Ramos (cell line): ENCODE results near the gene STYXL1.

ENCODE experiments used
- in situ Hi-C: fragments of 300-500 bp; cut with MboI; formaldehyde crosslinking; loops from one replicate; pipeline ENCODE4 v1.14.3; 2022; ENCODE audit warnings: low sequenced_read_pairs; ENCODE audit not compliant: unreplicated experiment

STYXL1 gene

DNA sequence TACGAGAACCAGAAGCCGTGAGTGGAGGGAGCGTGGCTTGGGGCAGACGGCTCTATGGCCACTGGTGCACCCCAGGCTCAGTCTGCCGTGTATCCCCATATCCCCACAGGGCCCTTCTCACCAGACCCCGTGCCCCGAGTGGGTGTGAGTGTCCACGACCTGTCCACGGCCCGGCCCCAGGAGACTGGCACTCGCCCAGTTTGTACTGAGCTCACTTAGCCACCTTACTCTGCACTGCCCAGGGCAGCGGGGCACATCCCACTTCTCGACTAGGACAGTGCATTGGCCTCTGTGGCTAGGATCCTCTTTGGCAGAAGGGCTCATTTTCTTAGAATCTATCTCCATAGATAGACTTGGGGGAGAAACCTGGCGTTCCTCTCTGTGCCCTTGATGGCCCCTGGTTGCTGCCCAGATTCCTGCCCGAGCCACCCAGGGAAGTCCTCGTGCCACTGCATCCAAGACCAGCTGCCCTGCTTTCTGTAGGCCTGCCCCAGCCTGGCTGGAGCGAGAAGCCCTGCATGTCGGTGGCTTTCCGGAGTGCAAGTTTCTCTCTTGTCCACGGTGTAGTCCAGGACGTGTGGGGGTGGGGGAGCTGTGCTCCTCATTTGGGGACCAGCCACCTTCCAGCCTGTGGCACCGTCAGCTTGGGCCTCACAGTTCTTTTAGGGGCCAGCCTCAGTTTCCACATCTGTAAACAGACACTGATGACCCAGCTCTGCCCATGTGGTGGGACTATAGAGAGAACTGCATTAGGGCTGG is 65.3 kb downstream of the STYXL1 start:
- in situ Hi-C loops: no loop called here

DNA sequence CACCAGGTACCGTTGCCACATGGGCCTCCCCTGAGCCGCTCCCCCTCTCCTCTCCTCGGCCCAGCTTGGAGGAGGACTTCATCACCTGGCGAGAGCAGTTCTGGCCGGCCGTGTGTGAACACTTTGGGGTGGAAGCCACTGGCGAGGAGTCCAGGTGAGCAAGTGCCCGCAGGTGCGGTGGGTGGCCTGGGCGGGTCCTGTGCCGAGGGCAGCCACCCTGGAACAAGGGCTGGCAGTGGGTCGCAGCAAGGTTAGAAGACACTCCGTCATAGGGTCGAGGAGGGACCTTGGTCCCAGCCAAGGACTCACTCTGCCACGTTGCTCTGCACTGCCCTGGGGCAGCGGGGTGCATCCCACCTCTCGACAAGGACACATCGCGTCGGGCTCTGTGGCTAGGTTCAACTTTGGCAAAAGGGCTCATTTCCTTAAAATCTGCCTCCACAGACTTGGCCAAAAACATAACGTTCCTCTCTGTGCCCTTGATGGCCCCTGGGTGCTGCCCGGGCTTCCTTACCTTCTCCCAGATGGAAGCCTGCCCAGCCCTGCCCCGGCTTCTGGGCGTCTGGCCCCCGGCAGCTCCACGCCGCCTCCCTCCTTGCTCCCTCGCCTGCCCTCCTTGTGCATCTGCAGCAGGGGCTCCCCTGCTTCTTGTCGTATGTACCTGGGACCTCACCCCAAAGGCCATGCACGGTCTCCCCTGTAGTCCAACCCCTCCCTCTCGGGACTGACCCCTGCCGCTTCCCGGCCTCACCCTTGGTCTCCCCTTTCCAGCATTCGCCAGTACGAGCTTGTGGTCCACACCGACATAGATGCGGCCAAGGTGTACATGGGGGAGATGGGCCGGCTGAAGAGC is 66.1 kb downstream of the STYXL1 start:
- in situ Hi-C loops: no loop called here

DNA sequence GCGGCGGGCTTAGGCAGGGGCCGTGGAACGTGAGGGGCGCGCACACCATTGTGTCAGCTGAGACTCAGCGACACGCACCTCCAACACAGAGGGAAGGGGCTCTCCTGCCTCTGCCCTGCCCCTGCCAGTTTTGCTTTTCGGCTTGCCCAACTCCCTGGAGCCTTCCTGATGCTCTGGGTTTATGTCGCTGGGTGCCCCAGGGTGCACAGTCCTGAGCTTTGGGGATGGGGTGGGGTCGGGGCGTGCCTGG is 66.7 kb downstream of the STYXL1 start:
- in situ Hi-C loops: no loop called here

DNA sequence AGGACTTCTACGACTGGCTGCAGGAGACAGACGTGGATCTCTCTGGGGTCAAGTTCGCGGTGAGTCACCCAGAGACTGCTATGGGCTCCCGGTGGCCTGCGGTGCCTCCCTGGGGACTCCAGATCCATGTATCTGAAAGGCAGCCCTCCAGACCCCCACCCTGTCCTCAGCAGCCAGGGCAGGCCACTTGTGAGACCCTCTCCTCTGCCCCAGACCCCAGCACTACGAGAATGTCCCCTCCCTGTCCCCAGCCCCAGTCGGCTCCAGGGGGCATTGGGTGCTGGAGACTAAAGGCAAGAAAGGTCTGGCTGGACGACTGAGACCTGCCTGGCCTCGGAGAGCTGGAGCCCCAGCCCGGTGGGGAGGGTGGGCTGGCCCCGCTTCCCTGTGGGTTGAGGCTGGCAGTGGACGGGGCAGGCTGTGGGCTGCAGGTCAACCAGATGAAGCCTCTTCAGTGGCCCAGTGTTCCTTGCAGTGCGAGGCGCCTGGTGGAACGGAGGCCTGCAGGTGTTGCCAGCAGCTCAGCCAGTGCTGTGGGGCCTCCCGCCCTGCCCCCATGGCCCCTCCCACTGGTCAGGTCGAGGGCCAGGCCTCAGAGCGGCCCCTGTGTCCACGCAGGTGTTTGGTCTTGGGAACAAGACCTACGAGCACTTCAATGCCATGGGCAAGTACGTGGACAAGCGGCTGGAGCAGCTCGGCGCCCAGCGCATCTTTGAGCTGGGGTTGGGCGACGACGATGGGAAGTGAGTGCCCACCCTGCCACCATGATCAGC is 67.2 kb downstream of the STYXL1 start:
- in situ Hi-C loops: no loop called here

DNA sequence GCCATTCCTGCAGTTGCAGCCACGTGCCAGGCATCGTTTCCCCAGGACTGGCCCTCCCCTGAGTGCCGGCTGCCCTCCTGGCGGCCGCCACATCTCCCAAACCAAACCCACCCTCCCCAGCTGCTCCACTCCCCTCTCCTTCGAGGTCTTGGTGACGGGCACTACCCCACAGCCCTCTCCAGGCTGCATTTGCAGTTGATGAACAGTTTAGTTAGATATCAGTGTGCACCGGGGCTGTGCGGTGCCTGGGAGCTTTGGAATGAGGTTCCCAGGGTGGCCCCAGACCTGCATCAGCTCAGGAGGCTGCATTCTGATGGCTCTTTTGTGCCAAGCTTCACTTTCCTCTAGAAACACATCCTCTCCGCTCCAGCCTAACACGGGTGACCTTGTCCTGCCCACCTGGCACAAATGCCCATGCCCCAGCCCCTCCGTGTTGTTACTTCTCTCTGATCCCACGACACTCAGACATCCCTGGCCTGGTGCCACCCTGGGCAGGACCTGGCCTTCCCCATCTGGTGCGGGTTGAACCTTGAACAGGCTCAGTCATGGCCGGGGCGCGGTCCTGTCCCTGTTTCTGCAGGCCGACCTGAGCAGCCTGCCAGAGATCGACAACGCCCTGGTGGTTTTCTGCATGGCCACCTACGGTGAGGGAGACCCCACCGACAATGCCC is 67.9 kb downstream of the STYXL1 start:
- in situ Hi-C loops: no loop called here

DNA sequence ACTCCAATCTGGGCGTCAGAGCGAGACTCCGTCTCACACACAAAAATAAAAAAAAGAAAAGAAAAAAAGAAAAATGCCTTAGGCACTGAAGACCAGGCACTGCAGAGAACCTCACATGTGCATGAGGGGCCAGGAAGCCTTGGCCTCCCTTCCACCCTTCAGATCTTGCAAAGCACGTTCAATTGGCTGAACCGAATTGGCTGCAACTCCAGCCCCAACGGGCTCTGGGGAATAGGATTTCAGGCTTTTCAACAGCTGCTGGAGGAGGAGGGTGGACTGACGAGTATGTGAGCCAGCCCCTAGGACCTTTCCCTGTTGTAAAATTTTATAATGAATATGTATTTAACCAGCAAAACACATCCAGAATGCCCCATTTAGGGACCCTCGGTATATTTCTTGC is 70.1 kb downstream of the STYXL1 start:
- in situ Hi-C loops: no loop called here

DNA sequence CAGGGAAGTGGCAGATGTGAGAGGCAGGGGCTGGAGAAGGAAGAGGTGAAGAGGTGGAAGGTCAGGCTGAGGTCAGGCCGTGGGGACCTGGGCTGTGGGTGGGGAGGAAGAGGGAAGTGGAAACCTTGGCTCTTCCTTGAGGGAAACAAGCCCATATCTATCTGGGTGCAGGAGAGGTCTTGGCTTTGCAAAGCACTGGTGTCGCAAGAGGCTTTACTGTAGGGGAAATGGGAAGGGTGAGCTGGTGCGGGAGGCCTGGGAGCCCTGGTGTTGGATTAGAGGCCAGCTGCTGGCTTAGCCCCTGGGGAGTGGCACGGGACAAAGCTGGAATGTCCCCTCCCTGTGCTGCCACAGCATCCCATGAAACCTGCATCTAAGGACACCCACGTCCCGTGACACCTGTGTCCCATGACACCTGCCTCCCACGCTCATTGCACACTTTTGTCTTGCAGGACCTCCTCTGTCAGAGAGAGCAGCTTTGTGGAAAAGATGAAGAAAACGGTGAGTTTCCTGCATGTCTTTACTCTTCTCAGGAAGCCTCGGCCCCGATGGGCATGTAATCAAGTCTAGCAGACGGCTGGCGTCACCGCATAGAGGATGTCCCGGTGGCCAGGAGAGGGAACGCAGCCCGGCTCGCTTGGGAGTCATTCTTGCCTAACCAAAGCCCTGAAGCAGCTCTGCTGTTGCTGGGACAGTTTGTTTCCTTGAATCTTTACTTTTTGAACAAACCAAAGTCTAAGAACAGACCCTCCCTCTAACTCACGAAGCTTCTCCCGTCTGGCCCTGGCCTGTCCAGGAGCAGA is 75.6 kb downstream of the STYXL1 start:
- in situ Hi-C loops: no loop called here

DNA sequence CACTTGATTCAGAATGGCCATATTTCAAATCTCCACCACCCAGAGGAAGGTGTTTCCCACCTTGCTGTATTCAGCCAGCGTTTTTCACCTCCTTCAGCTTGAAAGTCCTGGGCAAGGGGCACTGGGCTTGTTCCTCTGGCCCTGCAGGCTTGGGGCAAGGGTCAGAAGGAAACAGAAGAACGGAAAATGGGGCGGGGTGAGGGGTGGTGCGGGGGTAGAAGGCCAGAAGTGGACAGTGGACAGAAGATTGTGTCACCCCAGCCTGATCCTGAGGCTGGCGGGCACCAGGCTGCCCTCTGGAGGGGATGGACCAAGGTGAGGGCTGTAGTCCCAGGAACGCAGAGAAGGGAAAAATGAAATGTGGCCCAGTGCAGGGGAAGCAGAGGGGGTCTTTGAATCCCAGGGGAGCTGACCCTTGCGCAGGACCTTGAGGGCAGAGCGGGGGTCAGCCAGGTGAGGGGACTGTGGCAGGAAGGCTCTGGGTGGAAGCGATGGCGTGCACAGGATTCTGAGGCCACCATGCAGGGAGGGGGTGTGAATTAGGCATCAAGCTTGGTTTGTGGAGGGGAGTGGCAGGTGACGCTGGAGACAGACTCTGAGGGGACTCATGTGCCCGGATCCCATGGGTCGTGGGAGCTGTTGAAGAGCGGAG is 76.4 kb downstream of the STYXL1 start:
- in situ Hi-C loops: no loop called here

DNA sequence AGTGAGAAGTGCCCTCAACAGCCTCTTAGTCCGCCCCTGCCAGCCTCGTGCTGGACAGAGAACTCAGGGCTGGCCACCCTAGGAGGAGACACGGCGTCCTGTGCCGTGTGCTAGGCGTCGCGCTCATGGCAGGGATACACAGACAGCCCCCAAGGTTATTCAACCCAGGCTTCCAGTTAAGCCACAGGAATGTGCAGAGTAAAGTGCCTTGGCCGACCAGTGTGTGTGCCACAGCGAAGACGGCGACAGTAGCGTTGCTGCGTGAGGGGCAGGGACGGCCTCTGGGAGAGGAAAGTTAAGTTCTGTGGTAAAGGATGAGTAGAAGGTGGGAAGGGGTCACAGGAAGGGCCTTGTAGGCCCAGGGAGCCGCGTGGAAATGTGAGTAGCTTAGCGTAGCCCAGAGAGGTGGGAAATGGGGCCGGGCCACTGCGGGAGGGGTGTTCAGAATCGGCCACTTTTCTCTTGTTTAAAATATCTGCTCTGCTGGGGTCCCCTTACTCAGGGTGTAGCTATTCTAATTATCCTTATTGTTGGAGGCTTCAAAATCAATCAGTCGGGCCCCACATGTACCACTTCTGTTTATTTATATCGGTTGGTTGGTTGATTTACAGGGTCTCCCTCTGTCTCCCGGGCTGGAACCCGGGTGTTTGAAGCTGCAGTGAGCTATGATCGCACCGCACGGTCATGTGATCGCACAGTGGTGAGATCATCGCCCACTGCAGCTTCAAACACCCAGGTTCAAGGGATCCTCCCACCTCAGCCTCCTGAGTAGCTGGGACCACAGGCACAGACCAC is 77.9 kb downstream of the STYXL1 start:
- in situ Hi-C loops: no loop called here

DNA sequence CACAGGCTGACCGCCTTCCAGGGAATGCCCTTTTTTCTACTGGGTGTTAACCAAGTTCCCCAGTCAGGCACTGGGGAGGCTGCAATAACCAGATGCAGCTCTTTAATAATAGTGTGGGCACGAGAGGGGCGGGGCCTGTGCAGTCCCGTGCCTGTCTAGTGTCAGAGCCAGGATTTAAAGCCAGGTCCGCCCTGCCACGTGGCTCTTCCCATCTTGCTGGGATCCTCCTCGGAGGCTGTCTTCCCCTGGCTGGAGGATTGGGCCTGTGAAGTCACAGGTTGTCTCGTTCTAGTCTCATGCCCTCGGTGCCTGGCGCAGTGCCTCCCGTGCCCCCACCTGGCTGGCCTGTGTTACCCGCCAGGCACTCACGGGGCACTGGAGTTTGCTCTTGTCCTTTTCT is 78.6 kb downstream of the STYXL1 start:
- in situ Hi-C loops: no loop called here

DNA sequence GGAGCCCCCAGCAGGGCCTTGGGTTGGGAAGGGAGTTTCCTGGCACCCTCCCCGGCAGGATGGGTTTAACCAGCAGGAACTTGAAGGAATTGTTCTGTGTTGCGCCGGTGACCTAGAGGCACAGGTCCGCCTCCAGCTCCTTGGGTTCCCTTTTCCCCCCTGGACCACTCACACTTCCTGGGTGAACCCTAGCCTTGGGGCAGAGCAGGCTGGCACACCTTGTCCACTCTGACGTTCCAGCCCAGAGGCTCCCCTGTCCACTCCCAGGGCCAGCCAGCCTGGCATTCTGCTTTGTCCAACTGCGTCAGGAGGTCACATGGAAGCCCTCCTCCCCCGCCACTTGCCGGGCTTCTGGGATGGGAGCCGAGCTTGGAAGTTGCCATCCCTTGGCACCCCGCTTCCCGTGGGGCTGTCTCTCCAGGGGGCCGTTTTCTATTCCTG is 79.2 kb downstream of the STYXL1 start:
- in situ Hi-C loops: no loop called here

DNA sequence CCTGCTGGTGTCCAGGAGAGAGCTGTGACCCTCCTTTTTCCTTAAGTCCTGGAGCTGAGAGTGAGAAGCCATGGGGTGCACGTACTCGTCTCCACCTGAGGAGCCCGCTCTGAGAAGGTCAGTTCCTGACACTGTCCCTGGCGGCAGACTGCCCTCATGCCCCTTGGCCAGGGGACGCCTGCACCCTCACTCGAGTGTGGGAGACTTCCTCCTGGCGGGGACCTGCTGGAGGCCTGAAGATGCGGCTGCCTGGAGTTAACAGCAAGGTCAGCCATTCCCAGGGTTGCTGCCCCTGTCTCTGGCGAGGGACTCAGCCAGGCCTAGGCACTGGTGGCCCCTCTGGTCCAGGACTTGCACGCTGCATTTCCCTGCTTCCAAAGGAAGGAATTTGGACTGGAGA is 79.8 kb downstream of the STYXL1 start:
- in situ Hi-C loops: no loop called here

DNA sequence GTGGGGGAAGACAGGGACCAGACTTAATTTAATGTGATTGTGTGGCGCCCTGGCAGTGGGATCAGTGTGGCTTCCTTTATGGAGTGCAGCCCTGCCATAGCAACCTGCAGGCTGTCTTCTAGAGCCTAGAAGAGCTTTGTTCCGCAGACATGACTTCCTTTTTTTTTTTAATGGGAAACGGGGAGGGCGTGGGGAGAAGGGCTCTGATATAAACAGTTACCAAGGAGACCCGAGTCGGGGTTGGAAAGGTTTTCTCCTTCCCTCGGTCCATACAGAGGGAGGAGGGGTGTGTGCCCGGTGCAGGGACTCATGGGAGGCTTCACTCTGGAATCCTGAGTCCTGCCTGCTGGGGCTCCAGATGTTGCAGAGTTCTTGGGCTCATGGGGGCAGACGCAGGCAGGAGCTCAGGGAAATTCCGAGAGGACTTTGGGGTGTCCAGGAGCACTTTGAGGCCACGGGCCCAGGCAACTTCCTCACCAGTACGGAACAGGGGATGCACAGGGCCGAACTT is 80.3 kb downstream of the STYXL1 start:
- in situ Hi-C loops: no loop called here

DNA sequence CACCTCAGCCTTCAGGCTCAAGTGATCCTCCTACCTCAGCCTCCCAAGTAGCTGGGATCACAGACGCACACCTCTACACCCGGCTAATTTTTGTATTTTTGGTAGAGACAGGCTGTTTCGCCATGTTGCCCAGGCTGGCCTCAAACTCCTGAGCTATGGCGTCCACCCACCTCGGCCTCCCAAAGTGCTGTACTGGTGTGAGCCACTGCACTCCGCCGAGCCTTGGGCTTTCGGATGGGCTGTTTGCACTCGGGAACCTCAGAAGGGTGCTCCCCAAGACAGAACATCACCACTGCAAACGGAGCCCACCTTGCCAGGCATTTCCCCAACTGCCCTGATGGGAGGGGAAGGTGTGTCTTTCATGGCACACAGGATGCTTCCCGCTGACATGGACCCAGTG is 80.7 kb downstream of the STYXL1 start:
- in situ Hi-C loops: no loop called here

DNA sequence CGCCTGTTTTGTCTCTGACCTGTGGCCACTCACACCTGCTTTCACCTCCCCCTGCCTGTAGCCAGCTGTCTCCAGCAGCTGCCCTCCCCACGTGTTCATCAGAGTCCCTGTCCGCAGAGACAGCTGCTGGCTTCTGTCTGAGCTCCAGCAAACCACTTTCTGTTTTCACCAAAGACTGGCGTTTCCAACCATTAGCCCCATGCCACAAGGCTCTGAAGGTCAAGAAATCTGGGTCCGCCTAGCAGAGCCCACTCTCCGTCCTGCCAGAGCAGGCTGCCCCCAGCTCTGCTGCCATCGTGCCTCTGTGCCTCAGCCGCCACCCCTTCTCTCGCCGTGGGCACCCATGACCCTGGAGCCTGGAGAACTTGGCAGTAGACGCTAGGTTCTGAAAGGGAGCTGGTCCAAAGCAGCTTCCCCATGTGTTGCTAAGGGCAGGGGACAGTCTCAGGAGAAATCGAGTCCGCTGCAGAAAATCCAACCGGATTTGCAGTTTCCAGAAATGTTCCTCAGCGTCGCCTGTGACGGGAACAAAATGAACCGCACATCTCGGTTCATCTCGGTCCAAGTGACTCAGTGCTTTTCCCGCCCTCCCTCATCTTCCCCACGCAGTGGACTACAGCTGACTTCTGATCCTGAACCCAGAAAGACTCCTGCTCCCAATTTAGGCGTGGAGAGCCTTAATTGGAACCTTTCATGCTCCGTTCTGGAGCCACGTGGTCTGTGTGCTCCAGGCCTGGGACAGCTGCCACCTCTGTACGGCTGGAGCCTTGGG is 81.4 kb downstream of the STYXL1 start:
- in situ Hi-C loops: no loop called here

DNA sequence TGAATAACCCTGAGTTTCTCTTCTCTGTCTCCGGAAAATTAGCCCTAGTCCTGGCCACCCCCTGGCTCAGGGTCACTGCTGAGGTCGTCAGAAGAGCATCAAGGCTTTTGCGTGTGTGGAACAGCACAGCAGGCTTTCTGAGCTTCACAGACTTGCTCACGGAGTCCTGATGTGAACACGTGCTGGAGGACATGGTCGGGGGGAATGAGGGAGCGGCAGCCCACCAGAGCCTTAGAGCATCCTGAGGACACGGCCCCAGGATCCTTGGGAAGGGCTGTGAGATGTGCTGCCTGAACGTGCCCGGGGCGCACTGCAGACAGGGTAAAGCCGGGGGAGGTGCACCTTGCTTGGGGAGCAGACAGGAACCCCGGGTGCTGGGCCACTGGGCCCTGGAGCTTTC is 82.2 kb downstream of the STYXL1 start:
- in situ Hi-C loops: no loop called here

DNA sequence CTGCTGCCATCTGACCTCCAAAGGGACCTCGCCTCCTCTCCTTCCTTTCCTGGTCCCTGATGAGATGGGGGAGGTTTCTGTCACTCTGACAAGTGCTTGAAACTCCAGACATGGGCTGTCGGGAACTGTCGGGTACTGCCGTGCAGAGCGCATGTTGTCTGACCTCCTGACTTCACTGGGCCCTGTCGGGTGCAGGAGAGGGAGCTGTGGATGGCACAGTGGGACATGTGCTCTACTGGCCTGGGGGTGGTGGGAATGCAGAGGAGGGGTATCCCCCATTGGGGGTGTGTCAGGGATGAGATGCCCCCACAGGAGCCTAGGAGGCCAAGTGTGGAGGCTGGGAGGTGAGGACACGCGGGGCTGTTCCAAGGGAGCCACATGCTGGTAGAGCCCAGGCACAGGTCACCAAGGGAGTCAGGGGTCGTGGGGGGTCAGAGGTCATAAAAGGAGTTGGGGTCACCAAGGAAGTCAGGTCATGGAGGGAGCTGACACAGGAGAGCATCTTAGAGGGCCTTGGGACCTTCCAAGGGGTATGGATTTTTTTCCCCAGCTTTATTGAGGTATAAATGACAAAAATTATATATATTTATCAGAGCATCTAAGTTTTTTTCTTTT is 84.3 kb downstream of the STYXL1 start:
- in situ Hi-C loops: no loop called here
